CD4-positive, alpha-beta T cell treated with Interleukin-17A for 4 hours (primary cell): ENCODE data around the gene ELOF1.
"Not testable (repeated sequence)": the region's sequence is repeated elsewhere in the genome, so short reads cannot be mapped to it uniquely, and the experiment has no call there.

Source experiments
- DNase-seq: peaks from one replicate; pipeline ENCODE4 v3.0.0-alpha.2; 2020; ENCODE audit warnings: mixed read lengths

Gene ELOF1

GRCh38 chr19:11566164-11566563 lies 7.1 kb upstream of the ELOF1 start:
- no peak for DNase-seq

GRCh38 chr19:11565649-11565980 lies 6.6 kb upstream of the ELOF1 start:
- DNase-seq: not testable (repeated sequence)

- DNase-seq: not testable (repeated sequence)
Observed at GRCh38 chr19:11564082-11564807, 5.2 kb upstream of the ELOF1 start.

GRCh38 chr19:11563532-11563931 lies 4.5 kb upstream of the ELOF1 start:
- DNase-seq: no peak

- DNase-seq: peak; percentile 72
Observed at GRCh38 chr19:11560404-11561051, 1.5 kb upstream of the ELOF1 start.

GRCh38 chr19:11556634-11557420 lies 2.2 kb downstream of the ELOF1 start:
- no peak for DNase-seq

GRCh38 chr19:11555246-11555645 lies 3.8 kb downstream of the ELOF1 start:
- no peak for DNase-seq

GRCh38 chr19:11554160-11554559 lies 4.9 kb downstream of the ELOF1 start:
- DNase-seq: no peak

GRCh38 chr19:11552666-11553372 lies 6.2 kb downstream of the ELOF1 start:
- no peak for DNase-seq

- no peak for DNase-seq
Observed at GRCh38 chr19:11551603-11552235, 7.3 kb downstream of the ELOF1 start.

- DNase-seq: no peak
Observed at GRCh38 chr19:11550265-11550664, 8.8 kb downstream of the ELOF1 start.

- DNase-seq: no peak
Observed at GRCh38 chr19:11549386-11549953, 9.6 kb downstream of the ELOF1 start.

GRCh38 chr19:11547929-11548700 lies 10.9 kb downstream of the ELOF1 start:
- no peak for DNase-seq

GRCh38 chr19:11541238-11541637 lies 17.8 kb downstream of the ELOF1 start:
- no peak for DNase-seq

GRCh38 chr19:11540645-11541044 lies 18.4 kb downstream of the ELOF1 start:
- no peak for DNase-seq

GRCh38 chr19:11539495-11540365 lies 19.3 kb downstream of the ELOF1 start:
- no peak for DNase-seq

GRCh38 chr19:11538232-11539036 lies 20.6 kb downstream of the ELOF1 start, which contains the start of gene CNN1:
Gene CNN1, plus strand, starts transcription at chr19:11538851. Its CDS starts 77 bp downstream, at chr19:11538928.
- no peak for DNase-seq

- DNase-seq: peak; percentile 87
Observed at GRCh38 chr19:11535792-11536595, 23.0 kb downstream of the ELOF1 start.

GRCh38 chr19:11534948-11535347 lies 24.1 kb downstream of the ELOF1 start:
- no peak for DNase-seq
